HG03103 (cell line): ENCODE measurements around the gene ZNF507.

ENCODE experiments used
- ATAC-seq: cut with Tn5 transposase; IDR thresholded peaks from one replicate; pipeline ENCODE4 v1.9.1; 2021; ENCODE audit warnings: low read depth; ENCODE audit not compliant: unreplicated experiment

The ZNF507 gene

DNA sequence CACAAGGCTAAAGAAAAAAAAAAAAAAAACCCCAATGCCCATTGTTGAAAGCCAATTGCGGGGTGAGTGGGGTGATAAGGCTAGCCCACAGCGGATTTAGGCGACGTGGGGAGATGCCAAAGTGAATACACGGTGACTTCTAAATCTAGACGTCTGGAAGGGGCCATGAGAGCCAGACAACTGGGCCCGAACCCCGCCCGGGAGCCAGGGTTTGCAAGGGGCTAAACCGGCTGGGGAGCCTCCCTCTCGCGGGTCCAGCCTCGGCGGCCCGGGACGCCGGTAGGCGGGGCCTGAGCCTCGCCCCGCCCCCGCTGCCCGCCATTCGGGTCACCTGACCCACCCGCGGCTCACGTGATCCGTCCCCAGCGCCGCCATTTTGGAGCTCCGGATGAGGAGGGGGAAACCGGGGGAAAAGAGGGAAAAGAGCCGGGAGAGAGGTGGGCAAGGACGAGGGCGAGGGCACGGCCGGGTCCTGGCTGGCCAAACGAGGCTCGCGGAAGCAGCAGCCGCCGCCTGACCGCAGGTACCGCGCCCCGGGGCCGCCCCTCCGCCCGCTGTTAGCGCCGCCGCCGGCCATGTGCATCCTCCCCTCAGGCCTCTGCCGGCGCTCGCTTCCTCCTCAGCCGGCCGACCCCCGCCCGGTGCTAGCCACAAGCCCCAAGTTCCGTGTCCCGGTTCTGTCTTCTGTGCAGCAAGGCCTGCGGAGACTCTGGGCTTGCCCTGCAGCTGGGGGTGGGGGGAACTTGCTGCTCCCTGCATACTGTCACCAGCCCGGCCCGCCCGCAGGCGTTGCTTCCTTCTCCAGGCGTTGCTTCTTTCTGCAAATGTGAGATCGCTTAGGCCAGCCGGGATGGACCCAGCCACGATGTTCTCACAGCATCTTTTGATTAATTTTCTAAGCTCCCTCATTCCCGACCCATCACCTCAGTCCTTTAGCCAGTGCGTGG, at the start of gene ZNF507:
ZNF507 (plus strand) TSS at position 350 of the 947 bp plus-strand sequence. CDS start 7,221 bp downstream, outside the sequence.
- ATAC-seq: peak; percentile 84

DNA sequence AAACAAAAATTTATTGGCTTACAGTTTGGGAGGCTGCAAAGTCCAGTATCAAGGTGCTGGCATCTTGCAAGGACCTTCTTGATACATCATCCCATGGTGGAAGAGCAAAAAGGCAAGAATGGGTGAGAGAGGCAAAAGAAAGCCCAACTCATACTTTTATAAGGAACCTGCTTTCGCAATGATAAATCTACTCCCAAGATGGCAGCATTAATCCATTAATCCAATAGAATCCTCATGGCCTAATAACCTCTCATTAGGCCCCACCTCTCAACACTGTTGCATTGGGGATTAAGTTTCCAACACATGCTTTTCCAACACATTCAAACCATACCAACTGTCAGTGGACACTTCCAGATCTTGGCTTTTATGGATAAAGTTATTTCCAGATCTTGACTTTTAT, 48.7 kb upstream of the ZNF507 start:
- no peak for ATAC-seq

DNA sequence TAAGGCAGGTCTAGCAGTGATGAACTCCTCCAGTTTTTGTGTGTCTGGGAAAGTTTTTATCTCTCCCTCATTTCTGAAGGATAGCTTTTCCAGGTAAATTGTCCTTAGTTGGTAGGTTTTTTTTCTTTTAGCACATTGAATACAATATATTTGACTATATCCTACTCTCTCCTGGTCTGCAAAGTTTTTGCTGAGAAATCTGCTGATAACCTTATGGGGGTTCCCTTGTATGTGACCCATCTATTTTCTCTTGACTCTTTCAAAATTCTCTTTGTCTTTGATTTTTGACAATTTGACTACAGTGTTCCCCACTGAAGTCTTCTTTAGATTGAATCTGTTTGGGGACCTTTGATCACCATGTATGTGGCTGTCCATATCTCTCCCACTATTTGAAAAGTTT, 42.6 kb upstream of the ZNF507 start:
- ATAC-seq: no peak

DNA sequence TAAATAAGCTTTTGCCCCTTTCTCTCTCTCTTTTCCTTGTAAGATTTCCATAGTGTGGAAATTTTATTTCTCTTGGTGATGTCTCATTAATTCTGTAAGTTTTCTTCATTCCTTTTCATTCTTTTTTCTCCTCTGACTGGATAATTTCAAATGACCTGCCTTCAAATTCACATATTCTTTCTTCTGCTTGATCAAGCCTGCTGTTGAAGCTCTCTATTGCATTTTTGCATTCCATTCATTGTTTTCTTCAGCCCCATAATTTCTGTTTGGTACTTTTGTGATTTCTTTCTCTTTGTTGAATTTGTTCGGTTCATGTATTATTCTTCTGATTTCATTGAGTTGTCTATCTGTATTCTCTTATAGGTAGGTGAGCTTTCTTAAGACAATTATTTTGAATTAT, 42.2 kb upstream of the ZNF507 start:
- no peak for ATAC-seq

DNA sequence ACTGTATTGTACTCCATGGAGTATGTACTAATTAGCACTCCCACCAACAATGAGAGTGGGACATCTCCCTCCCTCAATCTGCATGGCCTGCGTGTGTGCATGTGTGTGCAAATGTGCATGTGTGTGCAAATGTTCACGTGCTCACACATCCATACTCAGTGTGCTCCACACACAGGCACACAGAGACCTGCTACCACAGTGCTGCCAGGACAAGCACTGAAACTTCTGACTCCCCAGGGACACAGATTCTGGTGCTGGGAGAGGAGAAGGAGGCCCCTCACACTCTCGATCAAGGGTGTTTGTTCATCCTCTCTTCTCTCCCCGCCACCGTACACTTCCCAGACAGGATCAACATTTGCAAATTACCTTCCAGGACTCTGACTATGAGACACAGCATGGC, 37.8 kb upstream of the ZNF507 start:
- no peak for ATAC-seq

DNA sequence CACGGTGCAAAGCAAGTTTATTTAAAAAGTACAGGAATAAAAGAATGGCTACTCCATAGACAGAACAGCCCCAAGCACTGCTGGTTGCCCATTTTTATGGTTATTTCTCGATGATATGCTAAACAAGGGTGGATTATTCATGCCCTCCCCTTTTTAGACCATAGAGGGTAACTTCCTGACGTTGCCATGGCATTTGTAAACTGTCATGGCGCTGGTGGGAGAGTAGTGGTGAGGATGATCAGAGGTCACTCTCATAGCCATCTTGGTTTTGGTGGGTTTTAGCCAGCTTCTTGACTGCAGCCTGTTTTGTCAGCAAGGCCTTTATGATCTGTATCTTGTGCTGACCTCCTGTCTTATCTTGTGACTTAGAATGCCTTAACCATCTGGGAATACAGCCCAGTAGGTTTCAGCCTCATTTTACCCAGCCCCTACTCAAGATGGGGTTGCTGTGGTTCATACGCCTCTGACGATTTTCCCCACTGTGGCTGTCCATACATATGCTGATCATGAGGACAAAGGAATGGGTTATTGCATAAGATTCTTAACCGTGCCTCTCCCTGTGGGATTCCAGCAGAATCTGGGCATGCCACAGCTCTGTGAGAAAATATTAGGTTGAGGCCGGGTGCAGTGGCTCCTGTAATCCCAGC, 36.9 kb upstream of the ZNF507 start:
- ATAC-seq: no peak

DNA sequence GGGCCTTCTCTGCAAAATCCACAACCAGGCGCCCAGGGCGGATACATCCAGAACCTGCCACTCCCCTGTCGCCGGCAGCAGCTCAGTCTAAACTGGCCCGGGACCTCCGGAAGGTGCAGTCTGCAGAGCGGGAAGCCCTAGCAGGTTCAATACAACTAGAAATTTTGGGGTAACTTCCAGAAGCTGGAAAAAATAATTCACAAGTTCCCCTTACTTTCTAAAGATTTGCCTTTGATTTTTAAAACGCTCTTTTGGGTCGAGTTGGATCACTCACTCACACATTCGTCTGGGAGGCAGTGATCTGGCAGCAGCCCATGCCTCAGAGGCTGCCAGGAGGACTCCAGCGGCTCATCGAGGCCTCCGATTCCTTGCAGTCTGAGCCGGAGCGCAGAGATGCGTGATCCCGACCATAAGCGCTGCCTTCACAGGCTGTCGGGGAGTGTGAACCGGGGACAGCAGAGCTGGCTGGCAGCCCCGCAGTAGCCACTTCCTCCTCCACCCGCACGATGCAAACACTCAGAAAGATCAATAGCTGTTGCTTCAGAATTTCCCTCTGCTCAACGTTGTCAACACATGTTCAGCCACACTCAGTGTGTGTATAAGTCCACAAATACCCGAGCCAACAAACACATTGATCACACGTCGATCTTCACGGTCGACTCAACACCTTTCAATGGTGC, 35.6 kb upstream of the ZNF507 start:
- ATAC-seq: no peak

DNA sequence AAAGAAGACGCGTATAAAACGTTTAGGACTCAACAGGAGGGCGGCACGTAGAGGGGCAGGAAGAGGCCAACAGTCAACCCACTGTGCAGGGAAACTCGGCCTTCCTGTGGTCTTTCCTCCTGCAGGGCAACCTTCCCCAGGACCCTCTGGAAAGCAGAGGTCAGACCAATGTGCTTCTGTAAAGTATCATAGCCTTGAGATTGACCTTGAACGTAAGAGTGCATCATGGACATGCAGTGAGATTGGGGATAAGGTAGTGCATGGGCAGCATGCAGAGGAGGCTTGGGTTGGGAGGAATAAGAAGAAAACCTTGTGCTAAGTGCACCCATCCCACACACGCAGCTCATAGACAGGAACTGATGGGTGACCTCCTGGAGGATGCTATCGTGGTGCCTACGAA, 34.0 kb upstream of the ZNF507 start:
- no peak for ATAC-seq

DNA sequence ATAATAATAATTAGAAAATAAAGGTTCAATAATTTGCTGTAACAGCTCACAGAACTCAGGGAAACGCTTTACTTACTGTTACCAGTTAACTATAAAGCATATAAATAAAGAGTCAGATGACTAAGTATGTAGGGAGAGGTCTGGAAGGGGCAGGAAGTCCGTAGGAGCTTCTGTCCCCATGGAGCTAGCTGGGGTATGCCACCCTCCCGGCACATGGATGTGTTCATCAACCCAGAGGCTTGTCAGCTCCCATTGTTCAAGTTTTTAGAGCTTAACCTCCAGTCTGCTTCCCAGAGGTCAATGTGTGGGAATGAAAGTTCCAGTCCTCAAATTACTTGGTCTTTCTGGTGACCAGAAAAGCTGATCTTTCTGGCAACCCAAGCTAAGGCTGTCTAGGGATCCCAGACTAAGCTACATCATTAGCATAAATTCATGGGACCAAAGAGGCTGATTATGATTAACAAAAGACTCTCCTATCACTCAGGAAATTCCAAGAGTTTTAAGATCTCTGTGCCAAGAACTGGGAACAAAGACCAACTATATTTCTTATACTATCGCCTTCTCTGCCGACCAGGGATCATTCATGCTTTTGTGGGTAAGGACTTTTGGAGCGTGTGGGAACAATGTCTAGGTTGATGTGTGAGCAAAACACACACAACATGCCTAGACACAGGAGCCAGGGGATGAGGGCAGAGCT, 31.7 kb upstream of the ZNF507 start:
- no peak for ATAC-seq

DNA sequence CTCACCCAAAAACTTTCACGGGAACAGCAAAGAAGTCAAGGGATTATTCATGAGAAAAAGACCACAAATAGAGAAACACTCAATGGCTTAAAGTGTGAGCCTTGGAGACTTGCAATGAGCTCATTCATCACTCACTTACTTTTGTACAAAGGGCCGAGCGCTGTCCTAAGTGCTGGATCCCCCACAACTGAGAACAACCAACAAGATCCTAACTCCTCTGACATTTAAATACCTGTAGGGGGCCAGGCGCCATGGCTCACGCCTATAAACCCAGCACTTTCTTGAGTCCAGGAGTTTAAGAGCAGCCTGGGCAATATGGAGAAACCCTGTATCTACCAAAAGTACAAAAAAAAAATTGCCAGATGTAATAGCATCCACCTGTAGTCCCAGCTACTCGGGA, 29.4 kb upstream of the ZNF507 start:
- ATAC-seq: no peak

DNA sequence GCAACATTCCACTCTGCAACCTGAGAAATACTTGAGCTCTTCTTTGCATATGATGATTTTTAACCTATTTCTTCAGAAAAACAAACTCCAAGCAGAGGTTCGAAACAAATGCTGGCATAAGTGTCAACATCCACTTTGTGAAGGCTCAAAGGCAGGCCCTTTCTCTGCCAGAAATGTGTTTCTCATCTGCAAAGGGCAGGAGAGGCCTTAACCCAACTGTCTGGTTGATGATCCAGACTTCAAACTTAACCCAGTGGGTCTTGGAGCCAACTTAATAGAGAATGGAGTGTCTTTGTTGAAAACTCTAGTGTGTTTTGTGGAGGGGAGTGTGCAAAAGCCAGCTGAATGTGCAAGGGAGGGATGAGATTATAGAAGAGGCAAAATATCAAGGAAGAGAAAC, 28.3 kb upstream of the ZNF507 start:
- no peak for ATAC-seq

DNA sequence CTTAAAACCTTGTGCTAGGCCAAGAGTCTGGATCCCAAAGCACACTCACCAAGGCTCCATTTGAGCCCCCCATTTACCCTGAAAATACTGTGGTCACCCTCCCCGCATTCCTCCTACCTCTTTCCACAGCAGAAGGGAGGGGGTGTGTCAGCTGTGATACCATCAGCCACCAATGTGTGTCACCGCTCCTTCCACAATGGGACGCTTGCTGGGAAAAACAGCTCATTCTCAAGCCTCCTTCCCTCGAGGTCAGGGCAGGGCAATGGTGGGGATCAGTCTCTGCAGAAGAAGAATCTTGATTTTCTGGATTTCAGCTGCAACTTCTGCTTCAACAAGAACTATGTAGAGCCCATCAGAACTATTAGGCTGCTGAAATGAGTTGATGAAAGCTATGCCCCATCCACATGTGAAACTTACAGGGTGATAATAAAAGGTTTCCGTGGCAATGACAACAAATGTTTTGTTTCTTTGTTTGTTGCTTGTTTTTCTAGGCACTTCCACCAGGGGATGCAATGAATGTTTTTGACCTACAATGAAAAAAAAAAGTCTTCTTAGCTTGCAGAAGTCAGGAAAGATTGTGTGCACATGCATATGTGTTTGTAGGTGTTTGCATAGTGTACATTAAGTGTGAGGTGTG, 26.4 kb upstream of the ZNF507 start:
- no peak for ATAC-seq

DNA sequence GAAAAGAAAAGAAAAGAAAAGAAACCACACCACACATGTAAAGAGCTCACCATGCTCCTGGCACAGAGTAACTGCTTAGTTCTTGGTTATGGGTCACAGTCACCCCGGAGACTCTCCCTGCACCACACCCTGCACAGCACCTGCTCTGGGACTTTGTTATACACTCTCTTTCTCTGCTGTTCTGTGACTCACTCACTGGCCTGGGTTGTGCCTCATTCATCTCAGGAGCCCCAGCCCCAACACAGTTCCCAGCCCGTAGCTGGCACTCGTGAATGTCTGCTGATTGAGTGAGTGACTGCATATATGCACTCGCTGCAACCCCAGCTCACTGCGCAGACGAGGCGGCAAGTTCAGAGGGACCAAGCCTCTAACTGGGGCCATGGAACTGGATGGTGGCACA, 22.9 kb upstream of the ZNF507 start:
- no peak for ATAC-seq

DNA sequence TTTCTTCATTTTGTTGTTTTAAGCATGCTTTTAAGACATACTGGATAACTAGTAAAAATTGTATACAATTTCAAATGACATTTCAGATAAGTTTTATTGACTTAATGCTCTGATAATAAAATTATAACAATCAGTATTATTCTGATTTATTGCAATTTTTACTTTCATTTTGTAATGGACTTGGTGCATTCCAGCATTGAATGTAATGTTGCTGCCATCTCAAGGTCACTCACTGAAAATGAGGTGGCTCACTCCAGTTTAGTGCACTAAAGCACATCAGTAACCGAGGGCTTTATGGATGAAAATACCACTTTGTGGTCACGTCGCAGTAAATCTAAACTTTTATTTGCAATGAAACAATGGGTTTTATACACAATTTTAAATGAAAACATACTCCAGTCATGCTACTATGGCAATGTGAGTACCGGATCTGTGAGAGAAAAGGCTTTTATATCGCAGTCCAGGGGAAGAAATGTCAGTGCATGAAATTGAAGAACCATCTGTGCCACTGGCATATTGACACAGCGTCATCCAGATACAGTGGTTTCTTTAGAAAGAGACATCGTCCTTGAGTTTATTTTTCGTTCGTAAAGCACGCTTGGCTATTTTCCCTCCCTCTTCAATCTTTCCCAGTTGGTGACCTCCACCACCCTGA, 20.7 kb upstream of the ZNF507 start:
- no peak for ATAC-seq

DNA sequence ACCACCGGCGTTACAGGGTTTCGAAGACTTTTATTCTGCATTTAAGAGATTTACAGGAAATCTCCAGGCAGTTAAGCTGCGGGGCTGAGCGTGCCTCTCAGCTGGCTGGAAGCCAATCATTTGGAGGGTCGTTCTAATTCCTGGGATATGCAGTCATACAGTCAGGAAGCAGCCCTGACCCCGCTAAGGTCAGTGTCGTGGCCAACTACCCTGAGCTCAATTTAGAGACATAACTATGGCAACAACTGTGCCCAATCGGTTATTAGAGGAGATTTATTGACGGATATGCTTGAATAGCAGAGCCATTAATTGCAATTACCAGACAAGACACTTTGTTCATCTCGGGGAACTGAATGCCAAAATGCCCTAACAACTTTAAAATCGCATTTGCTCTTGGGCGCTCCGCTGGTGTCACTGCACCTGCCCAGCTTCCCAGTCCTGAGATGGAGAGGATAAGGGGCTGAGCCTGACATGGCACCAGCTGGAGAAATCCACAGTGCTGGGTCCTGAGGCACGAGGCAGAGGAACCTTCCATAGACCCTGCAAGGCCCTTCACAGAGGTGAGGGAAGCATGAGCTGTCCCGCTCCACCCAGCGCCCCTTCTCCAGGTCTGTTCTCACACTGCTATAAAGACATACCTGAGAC, 15.1 kb upstream of the ZNF507 start:
- no peak for ATAC-seq

DNA sequence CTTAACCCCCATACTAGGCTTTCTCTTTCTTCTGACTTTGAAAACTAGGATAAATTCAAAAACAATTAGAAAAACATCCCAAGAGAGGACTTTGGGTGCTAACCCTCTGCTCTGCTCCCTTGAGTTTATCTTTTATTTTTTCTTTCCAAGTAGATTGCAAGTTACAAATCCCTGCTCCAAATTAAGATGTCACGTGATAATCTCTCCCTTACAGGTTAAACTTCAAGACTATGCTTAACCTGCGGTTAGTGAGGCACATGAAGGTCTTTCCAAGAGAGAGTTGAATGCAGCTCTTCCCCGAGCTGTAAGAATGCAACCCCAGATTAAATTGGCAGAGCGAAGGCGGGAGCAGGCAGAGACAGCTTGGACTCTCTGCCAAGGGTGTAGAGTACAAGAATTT, 12.2 kb upstream of the ZNF507 start:
- ATAC-seq: no peak

DNA sequence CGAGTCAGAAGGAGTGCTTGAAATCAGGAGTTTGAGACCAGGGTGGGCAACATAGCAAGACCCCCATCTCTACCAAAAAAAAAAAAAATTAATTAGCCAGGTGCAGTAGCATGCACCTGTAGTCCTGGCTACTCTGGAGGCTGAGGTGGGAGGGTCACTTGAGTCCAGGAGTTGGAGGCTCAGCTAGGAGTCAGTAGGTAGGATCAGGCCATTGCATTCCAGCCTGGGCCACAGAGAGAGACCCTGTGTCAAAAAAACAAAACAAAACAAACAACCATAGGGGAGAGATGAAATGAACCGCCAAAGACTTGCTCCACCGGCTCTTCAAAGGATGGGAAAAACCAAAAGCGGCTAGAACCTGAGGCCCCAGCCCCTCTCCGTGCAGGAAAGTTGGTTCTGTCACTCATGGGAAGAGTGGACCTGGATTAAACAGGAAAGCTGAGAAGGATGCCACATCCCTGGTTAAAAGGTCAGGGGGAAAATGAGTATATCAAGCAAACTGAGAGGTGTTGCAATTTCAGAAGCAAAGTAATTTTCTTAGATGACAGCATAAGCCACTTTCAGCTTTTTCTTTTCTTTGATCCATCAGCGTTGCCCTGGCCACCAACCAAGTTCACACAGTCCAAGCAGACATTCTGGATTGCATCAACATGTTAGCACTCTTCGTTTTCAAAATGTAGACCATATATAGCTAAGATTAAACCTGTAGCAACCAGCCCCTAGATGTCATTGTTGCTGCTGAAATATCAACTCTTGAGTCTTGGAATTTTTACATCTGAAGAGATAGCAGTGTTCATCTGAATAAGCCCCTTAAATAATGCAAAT, 8.9 kb upstream of the ZNF507 start:
- no peak for ATAC-seq

DNA sequence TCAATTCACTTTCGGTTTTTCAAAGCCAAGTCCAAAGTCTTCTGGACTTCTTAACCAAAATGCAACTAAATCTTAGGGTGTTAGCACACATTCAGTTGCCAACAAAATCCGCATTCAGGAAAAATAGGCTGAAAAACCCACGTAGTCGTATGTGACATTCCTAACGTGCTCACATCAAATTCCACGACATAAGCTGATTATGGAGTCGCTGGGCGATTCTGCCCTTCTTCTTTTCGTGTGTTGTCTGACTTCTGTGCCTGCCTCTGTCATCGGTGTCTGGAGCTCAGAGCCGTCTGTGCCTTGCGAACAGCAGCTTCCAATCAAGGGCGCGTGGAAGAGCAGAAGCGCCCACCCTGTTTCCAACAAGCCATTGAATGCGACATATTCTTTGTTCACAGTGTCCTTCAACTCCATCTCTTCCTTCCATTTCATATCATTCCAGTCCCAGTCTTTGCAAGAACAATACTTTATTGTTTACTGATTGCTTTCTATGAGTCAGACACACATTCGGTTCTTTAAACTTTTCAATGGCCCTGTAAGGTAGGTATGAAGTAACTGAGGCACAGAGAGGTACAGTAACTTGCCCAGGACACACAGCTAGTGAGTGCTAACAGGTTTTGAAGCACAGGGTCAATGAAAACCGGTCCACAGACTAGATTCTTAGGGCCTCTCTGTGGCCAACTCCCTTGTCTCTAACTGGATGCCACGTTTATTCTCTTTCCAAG, 8.2 kb upstream of the ZNF507 start:
- no peak for ATAC-seq
